Activated CD4-positive, alpha-beta memory T cell treated with anti-CD3 and anti-CD28 coated beads for 36 hours (primary cell): ENCODE data around the gene NOTCH2NLA. TPM values are rescaled to one million over a fixed set of nuclear protein-coding genes. Genes with fewer than 3 reads are reported as not detected.

Experiments used
- total RNA-seq, 2 experiments: library from RNA; stranded (reverse); gene quantifications; one replicate each; pipeline ENCODE4 v1.2.3, GENCODE V29; 2021

NOTCH2NLA gene
- total RNA-seq, 2 experiments from 2014 or later = 24.1 to 27.5 TPM

Other genes starting within 250 kb of the NOTCH2NLA start
- 10 to 100 TPM; 82.6 to 88.8 TPM for gene TXNIP, start 232.4 kb downstream of the NOTCH2NLA start, total RNA-seq
- gene HJV, start 207.3 kb downstream of the NOTCH2NLA start, total RNA-seq = not detected
- 1 to 10 TPM; 1.5 to 1.7 TPM for gene NBPF10, start 84.2 kb downstream of the NOTCH2NLA start, total RNA-seq